Ecto neural progenitor cell (in vitro differentiated cells): ENCODE results near the gene B4GALT3.

ENCODE experiments used
- DNase-seq: peaks from one replicate; pipeline ENCODE4 v3.0.0-alpha.2; 2018; ENCODE audit warnings: low spot score

Gene B4GALT3

GRCh38 chr1:161206411-161207140 lies 29.3 kb upstream of the B4GALT3 start:
- DNase-seq: no peak

GRCh38 chr1:161201836-161202712 lies 24.8 kb upstream of the B4GALT3 start, which contains the start of gene NDUFS2:
Gene NDUFS2 (plus strand): TSS chr1:161202367. CDS start chr1:161202386, 19 bp downstream.
- peak; percentile 95 for DNase-seq

GRCh38 chr1:161200992-161201835 lies 23.9 kb upstream of the B4GALT3 start:
- no peak for DNase-seq

GRCh38 chr1:161200421-161200991 lies 23.2 kb upstream of the B4GALT3 start:
- no peak for DNase-seq

- DNase-seq: no peak
Measured at GRCh38 chr1:161199506-161200139, 22.3 kb upstream of the B4GALT3 start.

- peak; percentile 72 for DNase-seq
Measured at GRCh38 chr1:161198897-161199431, 21.7 kb upstream of the B4GALT3 start, which contains the start of gene ADAMTS4. Gene ADAMTS4 (minus strand): TSS chr1:161199054. CDS start chr1:161198627, 427 bp downstream.

- DNase-seq: peak; percentile 81
Measured at GRCh38 chr1:161198194-161198896, 21.0 kb upstream of the B4GALT3 start.

GRCh38 chr1:161197560-161198193 lies 20.4 kb upstream of the B4GALT3 start:
- no peak for DNase-seq

- DNase-seq: peak; percentile 78
Measured at GRCh38 chr1:161196521-161197451, 19.5 kb upstream of the B4GALT3 start.

- DNase-seq: no peak
Measured at GRCh38 chr1:161196111-161196510, 18.8 kb upstream of the B4GALT3 start.

- DNase-seq: no peak
Measured at GRCh38 chr1:161195171-161195570, 17.9 kb upstream of the B4GALT3 start.

- DNase-seq: no peak
Measured at GRCh38 chr1:161193561-161194235, 16.4 kb upstream of the B4GALT3 start.

- peak; percentile 72 for DNase-seq
Measured at GRCh38 chr1:161192476-161193465, 15.5 kb upstream of the B4GALT3 start.

GRCh38 chr1:161191971-161192370 lies 14.7 kb upstream of the B4GALT3 start:
- no peak for DNase-seq

- no peak for DNase-seq
Measured at GRCh38 chr1:161190962-161191521, 13.7 kb upstream of the B4GALT3 start.

GRCh38 chr1:161189036-161189435 lies 11.7 kb upstream of the B4GALT3 start:
- no peak for DNase-seq
